Activated CD8-positive, alpha-beta memory T cell treated with anti-CD3 and anti-CD28 coated beads, Interleukin-2, amount 10 ng/mL, durations not matched to agents 7 days and 5 days (primary cell): ENCODE measurements around the gene ACR. TPM values are rescaled to one million over a fixed set of nuclear protein-coding genes. Genes with fewer than 3 reads are reported as not detected.

Experiments used
- ATAC-seq: fragments of 150-1000 bp; cut with Tn5 transposase; one replicate; pipeline ENCODE4 v1.10.0; 2021; ENCODE audit warnings: moderate library complexity
- CTCF ChIA-PET: fragments of 350-600 bp; sonication (Branson Sonifier 250); formaldehyde crosslinking; loops from one replicate; lab custom pipeline; 2021; ENCODE audit warnings: antibody characterized with exemption; lab: Charles Lee
- DNase-seq: peaks from one replicate; pipeline ENCODE4 v3.0.0-alpha.2; 2020
- H3K27ac Mint-ChIP-seq: one replicate; pipeline ENCODE4 v1.8.0; 2021; ENCODE audit warnings: mild to moderate bottlenecking, mixed read lengths
- H3K27me3 Mint-ChIP-seq: one replicate; pipeline ENCODE4 v1.8.0; 2021; ENCODE audit warnings: mixed read lengths
- H3K36me3 Mint-ChIP-seq: one replicate; pipeline ENCODE4 v1.8.0; 2021; ENCODE audit warnings: mild to moderate bottlenecking, mixed read lengths
- H3K4me1 Mint-ChIP-seq: one replicate; pipeline ENCODE4 v1.8.0; 2021; ENCODE audit warnings: mixed read lengths
- H3K4me3 Mint-ChIP-seq: one replicate; pipeline ENCODE4 v1.8.0; 2021; ENCODE audit warnings: mild to moderate bottlenecking, moderate library complexity, mixed read lengths
- H3K9me3 Mint-ChIP-seq: one replicate; pipeline ENCODE4 v1.8.0; 2022; ENCODE audit warnings: low read depth, mixed read lengths
- total RNA-seq, 2 experiments: library from RNA; stranded (reverse); gene quantifications; one replicate each; pipeline ENCODE4 v1.2.3, GENCODE V29; 2021

The ACR gene
- total RNA-seq, 2 experiments from 2014 or later, result not detected

DNA sequence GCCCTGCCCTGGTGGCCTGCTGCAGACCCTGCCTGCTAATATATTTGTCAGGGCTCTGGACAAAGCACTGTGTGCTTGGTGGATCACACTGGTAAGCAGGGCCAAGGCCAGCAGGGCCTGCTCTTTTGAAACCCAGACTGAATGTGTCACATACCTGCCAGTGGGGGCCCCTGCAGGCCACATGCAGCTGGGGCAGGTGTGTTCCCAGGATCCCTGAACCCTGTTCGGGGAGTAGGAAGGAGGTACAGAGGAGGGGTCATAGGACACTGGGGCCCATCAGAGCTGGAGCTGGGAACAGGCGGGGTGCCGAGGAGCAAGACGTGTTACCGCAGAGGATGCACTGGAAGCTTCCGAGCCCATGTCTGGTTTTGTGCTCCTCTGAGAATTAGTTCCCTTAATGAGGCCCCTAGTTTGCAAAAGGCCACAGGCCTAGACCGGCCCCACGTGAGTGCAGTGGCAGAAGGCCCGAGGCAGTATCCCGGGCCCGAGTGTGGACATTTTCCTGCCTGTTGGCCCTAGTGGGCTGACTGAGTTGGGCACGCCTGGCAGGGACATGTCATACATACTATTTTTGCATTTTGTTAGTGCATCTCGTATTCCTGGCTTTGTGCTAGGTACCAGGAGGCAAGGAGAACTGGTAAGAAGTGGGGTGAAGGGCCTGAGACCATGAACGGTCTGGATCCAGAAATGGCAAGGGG is 11.2 kb upstream of the ACR start:
- no peaks in the 10 kb centered on the region for H3K4me1 Mint-ChIP-seq
- ATAC-seq, result no peak
- H3K9me3 Mint-ChIP-seq, result no peaks in the 10 kb centered on the region
- no peak overlapping the region for H3K27ac Mint-ChIP-seq
- CTCF ChIA-PET, result no interaction called here
- H3K4me3 Mint-ChIP-seq, result no peak overlapping the region
- no peaks in the 10 kb centered on the region for H3K27me3 Mint-ChIP-seq
- H3K36me3 Mint-ChIP-seq, result no peaks in the 10 kb centered on the region
- no peak for DNase-seq

DNA sequence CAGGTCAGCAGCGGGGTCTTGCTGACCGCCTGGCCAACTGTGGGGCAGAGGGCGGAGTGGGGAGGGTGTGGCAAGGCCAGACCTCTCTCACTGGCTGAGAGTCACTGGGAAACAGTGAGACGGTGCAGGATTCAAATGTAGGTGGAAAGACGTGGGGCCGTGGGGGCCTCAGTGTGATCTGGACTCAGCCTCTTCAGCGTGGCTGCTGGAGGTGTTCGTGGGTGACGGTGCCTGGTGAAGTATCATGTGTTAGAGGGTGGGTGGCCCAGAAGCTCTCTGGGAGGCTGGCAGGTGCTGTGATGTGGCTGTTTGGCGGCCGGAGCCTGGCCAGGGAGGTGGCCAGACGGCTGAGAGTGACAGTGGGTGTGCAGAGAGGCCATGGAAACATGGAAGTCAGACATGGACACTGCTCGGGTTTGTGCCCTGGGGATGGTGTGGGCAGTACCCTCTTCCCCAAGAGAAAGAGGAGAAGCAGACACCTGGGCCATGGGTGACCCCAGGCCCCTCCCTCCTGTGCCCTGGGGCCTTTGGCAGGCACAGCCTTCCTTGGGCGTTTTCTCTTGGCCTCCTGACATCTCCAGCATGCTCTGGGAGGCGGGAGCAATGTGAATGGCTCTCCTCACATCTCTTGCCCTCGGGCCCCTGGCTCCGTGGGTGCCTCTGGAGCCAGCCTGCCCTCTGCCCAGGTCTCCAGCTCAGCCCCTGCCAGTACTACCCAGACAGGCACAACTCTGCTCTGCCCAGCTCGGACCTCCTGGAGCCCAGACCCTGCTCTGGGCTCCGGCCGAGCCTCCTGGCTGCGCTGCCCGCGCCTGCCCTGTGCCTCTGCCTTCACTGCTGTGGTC is 10.1 kb upstream of the ACR start:
- no peak overlapping the region for H3K27ac Mint-ChIP-seq
- DNase-seq (no peak), ATAC-seq (no peak)
- no peaks in the 10 kb centered on the region for H3K4me1 Mint-ChIP-seq
- no peaks in the 10 kb centered on the region for H3K9me3 Mint-ChIP-seq
- H3K27me3 Mint-ChIP-seq, result no peaks in the 10 kb centered on the region
- H3K4me3 Mint-ChIP-seq, result no peak overlapping the region
- no peaks in the 10 kb centered on the region for H3K36me3 Mint-ChIP-seq
- CTCF ChIA-PET, result no interaction called here

DNA sequence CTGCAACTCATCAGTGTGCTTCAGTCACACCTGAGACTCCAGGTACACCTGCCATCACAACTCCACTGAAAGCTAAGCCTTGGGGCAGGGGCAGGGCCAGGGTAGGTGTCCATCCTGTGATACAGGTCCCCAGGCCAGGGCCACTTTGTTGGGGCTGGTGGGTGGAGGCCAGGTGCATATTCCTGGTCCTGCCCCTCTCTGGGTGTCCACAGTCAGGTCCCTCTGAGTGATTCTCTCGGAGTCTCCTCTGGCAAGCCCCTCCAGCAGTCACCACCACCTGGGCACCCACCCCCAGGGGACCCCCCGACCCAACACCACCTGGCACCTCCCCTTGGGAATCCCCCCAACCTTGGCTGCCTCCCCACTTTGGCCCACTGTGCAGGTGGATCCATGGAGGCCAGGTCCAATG is 9.5 kb upstream of the ACR start:
- no peaks in the 10 kb centered on the region for H3K9me3 Mint-ChIP-seq
- H3K27ac Mint-ChIP-seq, result no peak overlapping the region
- DNase-seq (no peak), ATAC-seq (no peak)
- CTCF ChIA-PET, result no interaction called here
- H3K4me1 Mint-ChIP-seq, result no peaks in the 10 kb centered on the region
- no peaks in the 10 kb centered on the region for H3K36me3 Mint-ChIP-seq
- no peak overlapping the region for H3K4me3 Mint-ChIP-seq
- no peaks in the 10 kb centered on the region for H3K27me3 Mint-ChIP-seq

DNA sequence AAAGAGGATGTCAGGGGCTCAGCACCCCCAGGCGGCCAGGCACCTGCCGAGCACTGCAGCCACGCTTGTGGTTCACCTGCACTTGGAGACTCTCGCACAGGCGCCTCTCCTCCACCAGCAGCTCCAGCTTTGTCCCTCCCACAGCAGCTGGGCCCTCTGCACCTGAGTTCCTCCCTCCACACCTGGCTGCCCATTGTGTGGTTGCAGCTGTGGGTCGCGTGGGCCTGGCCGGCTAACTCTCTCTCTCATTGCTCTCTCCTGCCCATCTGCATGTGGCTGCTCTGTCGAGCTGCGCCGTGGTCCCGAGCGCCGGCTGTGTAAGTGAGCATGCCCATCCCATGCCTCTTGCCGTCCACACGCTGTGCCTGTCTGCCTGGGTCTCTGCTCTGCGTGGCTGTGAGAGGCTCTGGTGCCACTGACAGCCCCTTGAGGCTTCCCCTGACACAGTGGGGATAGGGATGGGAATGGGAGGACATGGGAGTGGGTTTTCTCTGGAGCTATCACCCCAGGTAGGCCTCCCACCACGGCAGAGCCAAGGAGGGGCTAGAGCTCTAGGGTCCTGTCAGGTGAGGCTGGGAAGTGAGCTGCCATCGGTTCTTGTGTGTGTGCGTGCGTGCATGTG is 8.5 kb upstream of the ACR start:
- no peaks in the 10 kb centered on the region for H3K9me3 Mint-ChIP-seq
- CTCF ChIA-PET, result no interaction called here
- ATAC-seq, result no peak
- no peak for DNase-seq
- H3K4me1 Mint-ChIP-seq, result peaks cover 3% of the 10 kb centered on the region
- H3K4me3 Mint-ChIP-seq, result no peak overlapping the region
- no peaks in the 10 kb centered on the region for H3K27me3 Mint-ChIP-seq
- no peaks in the 10 kb centered on the region for H3K36me3 Mint-ChIP-seq
- H3K27ac Mint-ChIP-seq, result no peak overlapping the region

DNA sequence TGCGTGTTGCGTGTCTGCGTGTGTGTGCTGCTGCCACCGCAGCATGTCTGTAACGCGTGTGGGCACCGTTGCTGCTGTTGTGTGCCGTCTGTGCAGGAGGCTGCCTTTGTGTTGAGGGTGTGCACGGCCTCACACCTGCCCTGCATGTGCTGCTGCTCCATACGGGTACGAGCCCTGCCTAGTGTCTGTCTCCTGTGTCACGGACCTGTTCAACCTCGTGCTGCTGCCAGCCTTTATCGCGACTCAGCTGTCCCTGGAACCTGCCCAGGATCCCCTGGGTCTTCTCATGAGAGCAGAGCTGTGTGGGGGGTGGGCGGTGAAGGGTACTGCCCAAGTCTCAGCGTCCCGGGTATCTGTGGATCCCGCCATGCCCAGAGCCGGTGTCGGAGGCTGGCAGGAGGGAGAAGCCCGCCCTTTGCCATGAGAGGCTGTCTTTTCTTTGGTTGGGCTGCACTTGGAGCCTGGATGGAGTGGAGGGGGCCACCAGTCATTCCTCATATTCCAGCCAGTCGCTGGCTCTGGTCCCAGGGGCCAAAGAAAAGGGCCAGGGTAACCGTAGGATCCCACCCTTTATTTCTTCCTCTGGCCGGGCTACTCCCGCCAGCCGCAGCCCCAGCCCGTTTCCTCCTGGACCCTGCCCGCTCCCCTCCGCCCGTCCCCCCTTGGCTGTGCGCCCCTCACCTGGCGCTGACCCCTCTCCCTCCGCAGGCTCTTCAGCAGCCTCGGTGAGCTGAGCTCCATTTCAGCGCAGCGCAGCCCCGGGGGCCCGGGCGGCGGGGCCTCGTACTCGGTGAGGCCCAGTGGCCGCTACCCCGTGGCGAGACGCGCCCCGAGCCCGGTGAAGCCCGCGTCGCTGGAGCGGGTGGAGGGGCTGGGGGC is 7.8 kb upstream of the ACR start:
- Mint-ChIP-seq H3K4me1 (peaks cover 3% of the 10 kb centered on the region), H3K36me3 (no peaks in the 10 kb centered on the region), H3K27me3 (no peaks in the 10 kb centered on the region), H3K27ac (no peak overlapping the region), H3K4me3 (no peak overlapping the region), H3K9me3 (no peaks in the 10 kb centered on the region)
- DNase-seq (no peak), ATAC-seq (no peak)
- CTCF ChIA-PET, result no interaction called here

DNA sequence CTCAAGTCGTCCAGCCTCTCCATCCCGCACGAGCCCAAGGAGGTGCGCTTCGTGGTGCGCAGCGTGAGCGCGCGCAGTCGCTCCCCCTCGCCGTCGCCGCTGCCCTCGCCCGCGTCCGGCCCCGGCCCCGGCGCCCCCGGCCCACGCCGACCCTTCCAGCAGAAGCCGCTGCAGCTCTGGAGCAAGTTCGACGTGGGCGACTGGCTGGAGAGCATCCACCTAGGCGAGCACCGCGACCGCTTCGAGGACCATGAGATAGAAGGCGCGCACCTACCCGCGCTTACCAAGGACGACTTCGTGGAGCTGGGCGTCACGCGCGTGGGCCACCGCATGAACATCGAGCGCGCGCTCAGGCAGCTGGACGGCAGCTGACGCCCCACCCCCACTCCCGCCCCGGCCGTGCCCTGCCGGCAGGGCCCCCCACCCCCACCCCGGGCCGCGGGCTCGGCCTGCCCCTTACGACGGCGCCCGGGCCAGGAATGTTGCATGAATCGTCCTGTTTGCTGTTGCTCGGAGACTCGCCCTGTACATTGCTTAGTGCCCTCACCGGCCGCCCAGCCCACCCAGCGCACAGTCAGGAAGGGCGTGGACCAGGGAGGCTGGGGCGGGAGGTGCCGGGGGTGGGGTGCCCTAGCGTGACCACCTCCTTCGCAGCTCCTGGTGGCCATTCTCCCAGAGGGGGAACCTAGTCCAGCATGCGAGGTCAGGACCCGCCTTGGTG is 6.9 kb upstream of the ACR start:
- Mint-ChIP-seq H3K36me3 (no peaks in the 10 kb centered on the region), H3K27me3 (no peaks in the 10 kb centered on the region), H3K4me1 (peaks cover 3% of the 10 kb centered on the region), H3K9me3 (no peaks in the 10 kb centered on the region), H3K4me3 (no peak overlapping the region), H3K27ac (no peak overlapping the region)
- ATAC-seq (no peak), DNase-seq (no peak)
- CTCF ChIA-PET, result no interaction called here

DNA sequence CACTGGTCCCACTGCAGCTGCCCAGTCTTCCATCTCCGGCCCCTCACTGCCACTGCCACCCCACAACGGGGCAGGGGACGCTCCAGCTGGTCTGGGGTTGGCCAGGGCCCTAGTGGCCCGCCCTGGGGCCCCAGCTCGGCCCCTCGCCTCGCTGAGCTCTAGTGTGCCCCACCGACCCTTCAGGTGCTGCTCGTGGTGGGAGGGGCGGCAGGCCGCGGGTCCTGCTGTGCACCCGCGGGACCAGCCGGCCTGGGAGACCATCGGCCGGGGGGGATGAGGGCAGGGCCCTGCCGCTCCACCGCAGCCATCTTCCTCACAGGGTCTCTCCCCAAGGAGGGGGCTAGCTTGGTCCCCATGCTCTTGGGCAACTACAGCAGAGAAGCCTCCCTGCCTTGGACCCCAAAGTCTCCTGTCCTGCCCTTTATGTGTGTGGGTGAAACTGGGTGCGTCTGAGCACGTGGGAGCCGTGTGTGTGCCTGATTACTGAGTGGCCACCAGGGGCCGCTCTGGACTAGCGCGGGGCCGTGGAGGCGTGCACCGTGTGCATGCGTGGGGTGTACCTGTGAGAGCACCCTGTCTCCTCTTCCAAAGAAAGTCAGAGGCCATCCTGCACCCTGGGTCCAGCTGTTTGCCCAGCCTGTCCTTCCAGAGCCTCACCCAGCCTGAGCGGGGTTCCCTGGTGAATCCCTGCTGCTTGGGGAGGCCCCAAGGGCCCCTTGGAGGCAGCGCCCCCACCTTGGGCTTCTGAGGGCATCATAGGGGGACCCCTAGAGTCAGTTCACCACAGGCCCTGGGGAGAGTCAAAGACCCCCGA is 6.0 kb upstream of the ACR start:
- H3K27ac Mint-ChIP-seq, result no peak overlapping the region
- CTCF ChIA-PET, result interaction anchor here (1.3 kb wide), 1 partner anchor 25 kb away, joined by 4 read pairs; no protein-coding TSS in a partner anchor
- DNase-seq (peak; percentile 51), ATAC-seq (peak; percentile 90)
- no peaks in the 10 kb centered on the region for H3K36me3 Mint-ChIP-seq
- H3K9me3 Mint-ChIP-seq, result no peaks in the 10 kb centered on the region
- H3K4me1 Mint-ChIP-seq, result peaks cover 3% of the 10 kb centered on the region
- peaks cover 7% of the 10 kb centered on the region for H3K27me3 Mint-ChIP-seq
- no peak overlapping the region for H3K4me3 Mint-ChIP-seq

DNA sequence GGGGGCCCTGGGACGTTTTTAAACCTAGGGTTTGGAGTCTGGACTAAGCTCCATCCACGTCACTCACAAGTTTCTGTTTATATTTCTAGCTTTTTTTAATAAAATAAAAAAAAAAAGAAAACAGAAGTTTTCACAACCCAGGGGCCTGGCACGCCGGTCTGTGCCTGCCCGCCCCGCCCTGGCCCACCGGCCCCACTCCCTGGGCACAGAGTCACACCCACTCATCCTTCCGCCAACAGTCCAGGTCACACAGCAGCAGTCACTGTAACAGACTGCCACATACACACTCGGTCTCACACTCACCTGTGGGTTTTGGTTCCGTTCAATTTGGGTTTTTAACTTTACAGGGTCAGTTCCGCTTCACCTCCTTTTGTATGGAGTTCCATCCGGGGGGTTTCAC is 5.3 kb upstream of the ACR start:
- H3K4me1 Mint-ChIP-seq, result peaks cover 3% of the 10 kb centered on the region
- H3K9me3 Mint-ChIP-seq, result no peaks in the 10 kb centered on the region
- H3K27ac Mint-ChIP-seq, result no peak overlapping the region
- H3K27me3 Mint-ChIP-seq, result peaks cover 7% of the 10 kb centered on the region
- H3K4me3 Mint-ChIP-seq, result no peak overlapping the region
- no peak for ATAC-seq
- DNase-seq, result no peak
- CTCF ChIA-PET, result interaction anchor here (1.3 kb wide), 1 partner anchor 24 kb away, joined by 4 read pairs; no protein-coding TSS in a partner anchor
- H3K36me3 Mint-ChIP-seq, result no peaks in the 10 kb centered on the region

DNA sequence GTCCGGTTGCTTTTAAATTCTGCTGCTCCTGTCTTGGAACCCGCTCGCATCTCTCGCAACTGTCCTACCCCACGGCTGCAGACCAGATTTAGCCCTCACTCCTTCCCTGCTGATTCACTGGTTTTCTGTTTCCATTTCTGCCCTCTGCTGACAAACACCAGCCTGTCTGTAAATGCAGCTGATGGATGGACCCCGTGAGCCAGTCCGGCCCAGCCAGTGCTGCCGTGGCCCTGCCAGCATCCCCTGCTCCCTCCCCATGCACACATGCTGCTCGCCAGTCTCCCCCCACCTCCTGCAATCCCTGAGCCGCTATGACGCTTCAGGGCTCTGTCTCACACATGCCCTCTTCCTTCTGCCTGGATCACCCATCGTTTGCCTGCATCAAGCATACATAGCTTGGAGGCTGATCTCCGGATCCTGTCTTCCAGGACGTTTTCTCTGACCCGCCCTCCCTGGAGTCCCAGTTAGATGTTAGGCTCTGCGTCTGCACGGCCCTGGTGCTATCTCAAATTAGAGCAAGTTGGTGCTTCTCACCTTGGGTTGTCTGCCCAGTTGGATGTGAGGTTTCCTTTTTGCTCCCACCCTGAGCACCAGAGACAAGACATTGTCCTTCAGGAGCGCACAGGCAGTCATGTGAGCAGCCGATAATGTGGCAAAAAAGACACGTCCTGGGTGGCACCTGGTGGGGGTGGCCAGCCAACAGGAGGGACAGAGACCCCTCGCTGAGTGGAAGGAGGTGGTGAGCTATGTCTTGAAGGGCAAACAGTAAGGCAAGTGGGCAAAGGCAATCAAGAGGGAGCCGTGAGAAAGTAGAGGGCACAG is 4.3 kb upstream of the ACR start:
- H3K4me1 Mint-ChIP-seq, result peaks cover 3% of the 10 kb centered on the region
- H3K9me3 Mint-ChIP-seq, result no peaks in the 10 kb centered on the region
- peaks cover 7% of the 10 kb centered on the region for H3K27me3 Mint-ChIP-seq
- no peak for ATAC-seq
- no peak overlapping the region for H3K27ac Mint-ChIP-seq
- H3K36me3 Mint-ChIP-seq, result no peaks in the 10 kb centered on the region
- H3K4me3 Mint-ChIP-seq, result no peak overlapping the region
- DNase-seq, result peak; percentile 11
- CTCF ChIA-PET, result interaction anchor here (1.3 kb wide), 1 partner anchor 23 kb away, joined by 4 read pairs; no protein-coding TSS in a partner anchor

DNA sequence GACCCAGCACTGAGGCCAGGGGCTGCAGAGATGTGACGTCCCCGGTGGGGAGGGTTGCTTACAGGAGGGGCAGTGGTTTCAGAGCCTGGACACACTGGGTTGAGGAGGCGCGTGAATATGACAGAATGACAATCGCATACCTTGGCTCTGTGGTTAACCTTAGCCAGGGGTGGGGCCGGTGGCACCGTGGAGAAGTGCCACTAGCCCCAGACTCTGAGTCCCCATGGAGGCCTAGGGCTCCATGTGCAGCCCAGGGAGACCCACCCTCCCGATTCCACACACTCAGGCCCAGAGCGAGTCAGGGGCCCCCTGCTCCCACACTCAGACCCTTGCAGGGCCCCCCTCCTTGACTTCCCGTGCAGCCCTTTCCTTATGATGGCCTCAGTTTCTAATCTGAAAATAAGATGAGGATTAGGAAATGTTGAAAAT is 3.6 kb upstream of the ACR start:
- peaks cover 3% of the 10 kb centered on the region for H3K4me1 Mint-ChIP-seq
- H3K27ac Mint-ChIP-seq, result no peak overlapping the region
- ATAC-seq (no peak), DNase-seq (peak; percentile 38)
- H3K36me3 Mint-ChIP-seq, result no peaks in the 10 kb centered on the region
- no peaks in the 10 kb centered on the region for H3K9me3 Mint-ChIP-seq
- peaks cover 7% of the 10 kb centered on the region for H3K27me3 Mint-ChIP-seq
- H3K4me3 Mint-ChIP-seq, result no peak overlapping the region
- CTCF ChIA-PET, result no interaction called here

DNA sequence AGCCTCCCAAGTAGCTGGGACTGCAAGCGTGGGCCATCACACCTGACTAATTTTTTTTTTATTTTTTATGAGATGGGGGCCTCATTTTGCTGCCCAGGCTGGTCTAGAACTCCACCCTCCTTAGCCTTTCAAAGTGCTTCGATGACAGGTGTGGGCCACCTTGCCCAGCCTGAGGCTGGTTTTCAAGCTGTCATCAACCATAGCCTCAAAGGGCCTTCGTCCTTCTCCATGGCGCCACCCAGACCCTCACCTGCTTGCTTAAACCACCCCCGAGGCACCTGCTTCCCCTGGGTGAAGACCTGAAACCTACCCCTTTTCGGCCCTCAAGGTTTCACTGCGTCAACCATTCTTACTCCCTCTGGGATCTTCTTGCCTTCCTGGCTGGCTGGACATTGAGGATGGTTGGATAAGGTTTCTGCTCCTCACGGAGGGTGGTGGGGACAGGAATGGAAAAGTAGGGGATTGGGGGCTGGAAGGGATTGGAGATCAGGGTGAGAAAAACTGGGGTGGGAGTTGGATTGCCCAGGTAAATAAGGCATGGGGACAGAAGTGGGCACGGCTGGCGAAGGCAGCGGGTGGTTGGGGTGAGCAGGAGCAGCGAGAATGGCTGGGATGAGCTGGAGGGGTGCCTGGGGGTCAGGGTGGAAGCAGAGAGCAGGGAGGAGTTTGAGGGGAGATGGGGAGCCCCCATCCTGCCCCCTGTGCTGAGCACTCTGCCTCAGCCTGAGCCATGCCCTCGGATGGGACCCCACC is 2.8 kb upstream of the ACR start:
- H3K27me3 Mint-ChIP-seq, result peaks cover 7% of the 10 kb centered on the region
- DNase-seq (peak; percentile 21), ATAC-seq (no peak)
- peaks cover 3% of the 10 kb centered on the region for H3K4me1 Mint-ChIP-seq
- H3K4me3 Mint-ChIP-seq, result no peak overlapping the region
- CTCF ChIA-PET, result no interaction called here
- H3K9me3 Mint-ChIP-seq, result no peaks in the 10 kb centered on the region
- H3K36me3 Mint-ChIP-seq, result no peaks in the 10 kb centered on the region
- no peak overlapping the region for H3K27ac Mint-ChIP-seq
